Measurements from ENCODE around the gene IPO9.

DNA sequence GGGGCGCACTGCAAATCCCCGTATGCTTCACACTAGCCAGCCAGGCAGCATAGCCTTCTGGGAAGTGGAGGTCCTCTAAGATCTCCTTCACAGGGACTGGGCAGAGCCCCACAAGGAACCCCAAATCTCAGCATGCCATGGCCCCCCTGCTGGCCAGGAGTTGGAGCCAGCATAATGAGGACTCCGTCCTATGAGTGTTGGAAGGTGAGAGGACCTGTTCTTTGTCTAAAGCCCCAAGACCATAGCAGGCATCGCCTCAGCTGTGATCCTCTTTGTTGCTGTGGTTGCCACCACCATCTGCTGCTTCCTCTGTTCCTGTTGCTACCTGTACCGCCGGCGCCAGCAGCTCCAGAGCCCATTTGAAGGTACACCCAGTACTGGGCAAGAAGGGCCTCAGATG, 61.3 kb downstream of the IPO9 start:
- TF ChIP-seq, protein P1, sequence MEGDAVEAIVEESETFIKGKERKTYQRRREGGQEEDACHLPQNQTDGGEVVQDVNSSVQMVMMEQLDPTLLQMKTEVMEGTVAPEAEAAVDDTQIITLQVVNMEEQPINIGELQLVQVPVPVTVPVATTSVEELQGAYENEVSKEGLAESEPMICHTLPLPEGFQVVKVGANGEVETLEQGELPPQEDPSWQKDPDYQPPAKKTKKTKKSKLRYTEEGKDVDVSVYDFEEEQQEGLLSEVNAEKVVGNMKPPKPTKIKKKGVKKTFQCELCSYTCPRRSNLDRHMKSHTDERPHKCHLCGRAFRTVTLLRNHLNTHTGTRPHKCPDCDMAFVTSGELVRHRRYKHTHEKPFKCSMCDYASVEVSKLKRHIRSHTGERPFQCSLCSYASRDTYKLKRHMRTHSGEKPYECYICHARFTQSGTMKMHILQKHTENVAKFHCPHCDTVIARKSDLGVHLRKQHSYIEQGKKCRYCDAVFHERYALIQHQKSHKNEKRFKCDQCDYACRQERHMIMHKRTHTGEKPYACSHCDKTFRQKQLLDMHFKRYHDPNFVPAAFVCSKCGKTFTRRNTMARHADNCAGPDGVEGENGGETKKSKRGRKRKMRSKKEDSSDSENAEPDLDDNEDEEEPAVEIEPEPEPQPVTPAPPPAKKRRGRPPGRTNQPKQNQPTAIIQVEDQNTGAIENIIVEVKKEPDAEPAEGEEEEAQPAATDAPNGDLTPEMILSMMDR (IDR thresholded peaks at IDR 0.05), result no peak
- TF ChIP-seq POLR2A (IDR thresholded peaks at IDR 0.05), result no peak

All from uterus (tissue), 2 donors.